SK-N-SH treated with all-trans-retinoic acid at 6 μM for 48 hours (cell line): ENCODE data around the gene KIRREL3.

ENCODE experiments used
- ATAC-seq: fragments of 200-7000 bp; cut with Tn5 transposase; 3 replicates; pipeline ENCODE4 v1.9.1; 2020; ENCODE audit warnings: mild to moderate bottlenecking, moderate library complexity
- BACH2 ChIP-seq: fragments of 250-450 bp; sonication (Bioruptor Pico); IDR thresholded peaks from 2 replicates; pipeline ENCODE4 v1.9.0; 2021; ENCODE audit warnings: mild to moderate bottlenecking, borderline replicate concordance
- ESRRG ChIP-seq: fragments of 250-450 bp; sonication (Bioruptor Pico); IDR thresholded peaks from 2 replicates; pipeline ENCODE4 v1.6.1; 2021; ENCODE audit warnings: mild to moderate bottlenecking
- GLIS3 ChIP-seq: fragments of 250-450 bp; sonication (Bioruptor Pico); IDR thresholded peaks from 2 replicates; pipeline ENCODE4 v1.5.0; 2020; ENCODE audit warnings: mild to moderate bottlenecking, moderate library complexity
- ISL1 ChIP-seq: fragments of 250-450 bp; sonication (Bioruptor Pico); IDR thresholded peaks from 2 replicates; pipeline ENCODE4 v2.1.2; 2022; ENCODE audit warnings: mild to moderate bottlenecking, moderate library complexity
- OSR1 ChIP-seq: fragments of 250-450 bp; sonication (Bioruptor Pico); IDR thresholded peaks from 2 replicates; pipeline ENCODE4 v1.8.0; 2022; ENCODE audit warnings: moderate library complexity, mild to moderate bottlenecking, inconsistent platforms
- PATZ1 ChIP-seq: fragments of 250-450 bp; sonication (Bioruptor Pico); IDR thresholded peaks from 2 replicates; pipeline ENCODE4 v1.8.0; 2020; ENCODE audit warnings: mild to moderate bottlenecking, moderate library complexity, borderline replicate concordance
- POU6F1 ChIP-seq: fragments of 250-450 bp; sonication (Bioruptor Pico); IDR thresholded peaks from 2 replicates; pipeline ENCODE4 v1.8.0; 2021; ENCODE audit warnings: low read depth, mild to moderate bottlenecking, moderate library complexity, borderline replicate concordance
- PPARA ChIP-seq: fragments of 250-450 bp; sonication (Bioruptor Pico); IDR thresholded peaks from 2 replicates; pipeline ENCODE4 v1.5.0; 2020; ENCODE audit warnings: mild to moderate bottlenecking, borderline replicate concordance
- RARB ChIP-seq: fragments of 250-450 bp; sonication (Bioruptor Pico); IDR thresholded peaks from 2 replicates; pipeline ENCODE4 v1.8.0; 2021; ENCODE audit warnings: mild to moderate bottlenecking, moderate library complexity
- SNAI2 ChIP-seq: fragments of 250-450 bp; sonication (Bioruptor Pico); IDR thresholded peaks from 2 replicates; pipeline ENCODE4 v1.5.0; 2020; ENCODE audit warnings: mild to moderate bottlenecking, moderate library complexity
- TCF4 ChIP-seq: fragments of 250-450 bp; sonication (Bioruptor Pico); IDR thresholded peaks from 2 replicates; pipeline ENCODE4 v1.8.0; 2021; ENCODE audit warnings: mild to moderate bottlenecking, moderate library complexity, borderline replicate concordance
- TOX ChIP-seq: fragments of 250-450 bp; sonication (Bioruptor Pico); IDR thresholded peaks from 2 replicates; pipeline ENCODE4 v1.8.0; 2021; ENCODE audit warnings: mild to moderate bottlenecking, moderate library complexity, borderline replicate concordance
- TSHZ2 ChIP-seq: fragments of 250-450 bp; sonication (Bioruptor Pico); IDR thresholded peaks from 2 replicates; pipeline ENCODE4 v1.5.0; 2020; ENCODE audit warnings: mild to moderate bottlenecking, moderate library complexity
- ZC3H10 ChIP-seq: fragments of 250-450 bp; sonication (Bioruptor Pico); IDR thresholded peaks from 2 replicates; pipeline ENCODE4 v1.5.1; 2021; ENCODE audit warnings: mild to moderate bottlenecking, moderate library complexity
- ZFP3 ChIP-seq: fragments of 250-450 bp; sonication (Bioruptor Pico); IDR thresholded peaks from 2 replicates; pipeline ENCODE4 v1.5.0; 2020; ENCODE audit warnings: mild to moderate bottlenecking, moderate library complexity
- ZFP30 ChIP-seq: fragments of 450-650 bp; formaldehyde crosslinking; IDR thresholded peaks from 2 replicates; pipeline ENCODE4 v1.5.0; 2022; ENCODE audit warnings: mild to moderate bottlenecking, moderate library complexity
- ZNF565 ChIP-seq: fragments of 450-650 bp; formaldehyde crosslinking; conservative IDR thresholded peaks from 2 replicates; pipeline ENCODE4 v1.5.0; 2020; ENCODE audit warnings: low read depth, mild to moderate bottlenecking, moderate library complexity
- ZNF70 ChIP-seq: fragments of 450-650 bp; formaldehyde crosslinking; IDR thresholded peaks from 2 replicates; pipeline ENCODE4 v1.5.0; 2020; ENCODE audit warnings: mild to moderate bottlenecking, moderate library complexity
- ZNF8 ChIP-seq: fragments of 450-650 bp; formaldehyde crosslinking; IDR thresholded peaks from 2 replicates; pipeline ENCODE4 v1.5.0; 2020; ENCODE audit warnings: mild to moderate bottlenecking, moderate library complexity
- TF ChIP-seq, protein P1 (sequence below): fragments of 250-450 bp; sonication (Bioruptor Pico); IDR thresholded peaks from 2 replicates; pipeline ENCODE4 v1.5.1; 2020; ENCODE audit warnings: low read depth, mild to moderate bottlenecking, moderate library complexity
- TF ChIP-seq, protein P2 (sequence below): fragments of 250-450 bp; sonication (Bioruptor Pico); IDR thresholded peaks from 2 replicates; pipeline ENCODE4 v1.5.1; 2021; ENCODE audit warnings: mild to moderate bottlenecking, moderate library complexity

The KIRREL3 gene

DNA sequence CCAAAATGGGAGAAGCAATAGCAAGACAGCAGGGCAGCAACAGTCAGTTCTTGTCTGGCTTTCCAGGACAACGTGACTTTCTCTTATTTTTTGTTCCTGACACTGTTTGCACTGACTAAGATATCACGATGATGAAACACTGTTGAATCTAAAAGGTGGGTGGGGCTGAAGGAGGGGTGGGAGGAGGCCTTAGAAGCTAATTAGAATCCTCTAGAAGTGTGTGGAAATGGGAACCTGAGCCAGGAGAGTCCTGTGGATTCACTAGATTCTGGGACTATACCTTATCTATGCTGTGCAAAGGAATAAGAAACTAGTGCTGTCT, 344.8 kb downstream of the KIRREL3 start:
- no peak for TF ChIP-seq OSR1 (CRISPR knock-in tag)
- no peak for TF ChIP-seq POU6F1 (CRISPR knock-in tag)
- TF ChIP-seq PPARA (CRISPR knock-in tag) = no peak
- TF ChIP-seq TCF4 = no peak
- TF ChIP-seq ZNF8 (CRISPR knock-in tag) = no peak
- TF ChIP-seq ZC3H10 (CRISPR knock-in tag) = no peak
- TF ChIP-seq ZNF70 = no peak
- TF ChIP-seq GLIS3 (CRISPR knock-in tag) = no peak
- TF ChIP-seq ESRRG (CRISPR knock-in tag) = no peak
- TF ChIP-seq PATZ1 = no peak
- no peak for TF ChIP-seq SNAI2 (CRISPR knock-in tag)
- no peak for TF ChIP-seq RARB
- TF ChIP-seq TSHZ2 (CRISPR knock-in tag) = no peak
- no peak for TF ChIP-seq ZNF565 (CRISPR knock-in tag)
- TF ChIP-seq TOX = no peak
- TF ChIP-seq, protein P1, sequence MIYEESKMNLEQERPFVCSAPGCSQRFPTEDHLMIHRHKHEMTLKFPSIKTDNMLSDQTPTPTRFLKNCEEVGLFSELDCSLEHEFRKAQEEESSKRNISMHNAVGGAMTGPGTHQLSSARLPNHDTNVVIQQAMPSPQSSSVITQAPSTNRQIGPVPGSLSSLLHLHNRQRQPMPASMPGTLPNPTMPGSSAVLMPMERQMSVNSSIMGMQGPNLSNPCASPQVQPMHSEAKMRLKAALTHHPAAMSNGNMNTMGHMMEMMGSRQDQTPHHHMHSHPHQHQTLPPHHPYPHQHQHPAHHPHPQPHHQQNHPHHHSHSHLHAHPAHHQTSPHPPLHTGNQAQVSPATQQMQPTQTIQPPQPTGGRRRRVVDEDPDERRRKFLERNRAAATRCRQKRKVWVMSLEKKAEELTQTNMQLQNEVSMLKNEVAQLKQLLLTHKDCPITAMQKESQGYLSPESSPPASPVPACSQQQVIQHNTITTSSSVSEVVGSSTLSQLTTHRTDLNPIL (CRISPR knock-in tag) = no peak
- TF ChIP-seq ZFP30 (CRISPR knock-in tag) = no peak
- TF ChIP-seq ZFP3 = no peak
- TF ChIP-seq BACH2 (CRISPR knock-in tag) = no peak
- ATAC-seq = no peak; the same call in 2 of the 3 replicates

DNA sequence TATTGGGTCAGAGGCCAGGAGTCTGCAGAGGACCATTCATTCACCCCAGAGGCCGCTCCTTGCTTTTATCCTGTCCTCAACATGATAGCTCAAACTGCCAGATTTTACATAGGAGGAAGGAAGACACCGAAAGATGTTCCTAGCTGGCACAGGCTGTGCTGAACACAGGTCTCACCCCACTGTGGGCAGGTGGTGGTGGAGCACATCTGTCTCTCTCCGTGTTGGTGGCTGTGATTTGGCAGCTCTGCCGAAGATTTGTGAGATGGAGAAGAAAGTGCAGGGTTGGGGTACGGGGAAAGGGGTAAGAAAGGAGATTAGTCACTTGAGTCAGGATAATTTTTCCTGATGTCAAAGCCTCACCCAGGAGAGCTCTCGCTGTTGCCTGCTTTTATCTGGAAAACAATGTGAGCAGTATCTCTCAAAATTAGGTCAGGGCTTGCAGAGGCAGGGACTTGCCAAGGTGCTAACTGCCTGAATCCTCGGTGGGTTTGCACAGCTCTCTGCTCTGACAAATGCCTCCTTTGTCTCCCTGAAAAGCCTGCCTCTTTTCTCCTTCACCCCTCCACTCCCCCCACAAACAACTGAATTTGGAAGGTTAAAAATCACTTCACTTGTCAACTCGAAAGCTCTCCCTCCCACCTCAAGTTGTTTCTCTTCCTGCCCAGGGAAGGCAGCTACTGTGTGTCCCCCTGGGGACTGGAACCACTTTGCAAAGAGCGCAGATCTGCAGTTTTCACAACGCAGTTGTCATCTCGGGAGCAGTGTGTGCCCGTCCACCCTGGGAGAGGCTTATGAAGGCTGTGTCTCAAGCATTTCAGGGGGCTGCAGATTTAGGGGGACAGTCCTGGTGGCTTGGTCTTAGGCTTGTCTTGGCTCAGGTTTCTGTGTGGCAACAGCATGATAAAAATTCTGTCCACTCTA, 345.4 kb downstream of the KIRREL3 start:
- TF ChIP-seq, protein P2, sequence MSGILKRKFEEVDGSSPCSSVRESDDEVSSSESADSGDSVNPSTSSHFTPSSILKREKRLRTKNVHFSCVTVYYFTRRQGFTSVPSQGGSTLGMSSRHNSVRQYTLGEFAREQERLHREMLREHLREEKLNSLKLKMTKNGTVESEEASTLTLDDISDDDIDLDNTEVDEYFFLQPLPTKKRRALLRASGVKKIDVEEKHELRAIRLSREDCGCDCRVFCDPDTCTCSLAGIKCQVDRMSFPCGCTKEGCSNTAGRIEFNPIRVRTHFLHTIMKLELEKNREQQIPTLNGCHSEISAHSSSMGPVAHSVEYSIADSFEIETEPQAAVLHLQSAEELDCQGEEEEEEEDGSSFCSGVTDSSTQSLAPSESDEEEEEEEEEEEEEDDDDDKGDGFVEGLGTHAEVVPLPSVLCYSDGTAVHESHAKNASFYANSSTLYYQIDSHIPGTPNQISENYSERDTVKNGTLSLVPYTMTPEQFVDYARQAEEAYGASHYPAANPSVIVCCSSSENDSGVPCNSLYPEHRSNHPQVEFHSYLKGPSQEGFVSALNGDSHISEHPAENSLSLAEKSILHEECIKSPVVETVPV (CRISPR knock-in tag) = no peak
- no peak for TF ChIP-seq ISL1 (CRISPR knock-in tag)

GRCh38 chr11:126653040-126653439, 347.5 kb downstream of the KIRREL3 start:
- TF ChIP-seq ZFP3 = no peak
- TF ChIP-seq ZNF8 (CRISPR knock-in tag) = no peak
- TF ChIP-seq PATZ1 = no peak
- no peak for TF ChIP-seq TSHZ2 (CRISPR knock-in tag)
- TF ChIP-seq PPARA (CRISPR knock-in tag) = no peak
- TF ChIP-seq TCF4 = no peak
- TF ChIP-seq GLIS3 (CRISPR knock-in tag) = no peak
- TF ChIP-seq ZC3H10 (CRISPR knock-in tag) = no peak
- TF ChIP-seq BACH2 (CRISPR knock-in tag) = no peak
- no peak for TF ChIP-seq ISL1 (CRISPR knock-in tag)
- ATAC-seq = no peak

More for the DNA sequence above, 345.4 kb downstream of the KIRREL3 start:
- no peak for ATAC-seq
